Activated T-helper 2 cell treated with anti-CD3 and anti-CD28 coated beads, Interferon-gamma antibody, Interleukin-2, Interleukin-4, amounts not matched to agents 10 μg/mL and 5 μg/mL and 100 μg/mL, durations not matched to agents 14 hours and 24 hours and 36 hours (primary cell): ENCODE data around the gene CDK14. TPM values are rescaled to one million over a fixed set of nuclear protein-coding genes. Genes with fewer than 3 reads are reported as not detected.
A peak's percentile ranks its signal among the peaks of the same experiment; 100 is the strongest.

Source experiments
- DNase-seq: peaks from one replicate; pipeline ENCODE4 v3.0.0; 2021; ENCODE audit warnings: low spot score
- H3K27ac Mint-ChIP-seq: one replicate; pipeline ENCODE4 v1.8.0; 2021; ENCODE audit warnings: mixed read lengths
- H3K27me3 Mint-ChIP-seq: one replicate; pipeline ENCODE4 v1.8.0; 2021; ENCODE audit warnings: low read depth, mixed read lengths
- H3K36me3 Mint-ChIP-seq: one replicate; pipeline ENCODE4 v1.8.0; 2021; ENCODE audit warnings: low read depth, mixed read lengths
- H3K4me1 Mint-ChIP-seq: one replicate; pipeline ENCODE4 v1.8.0; 2021; ENCODE audit warnings: low read depth, mixed read lengths
- H3K4me3 Mint-ChIP-seq: one replicate; pipeline ENCODE4 v1.8.0; 2021; ENCODE audit warnings: low read depth, mild to moderate bottlenecking, moderate library complexity, mixed read lengths
- H3K9me3 Mint-ChIP-seq: one replicate; pipeline ENCODE4 v1.8.0; 2021; ENCODE audit warnings: mixed read lengths
- intact Hi-C: fragments of 100-400 bp; cut with micrococcal nuclease; formaldehyde crosslinking; loops from one replicate; pipeline ENCODE4 v1.15.1; 2023
- total RNA-seq: library from RNA; stranded (reverse); gene quantifications from 2 replicates; pipeline ENCODE4 v1.2.3, GENCODE V29; 2022

The CDK14 gene
- total RNA-seq, 1 donor from 2014 or later = 2.2 TPM

DNA sequence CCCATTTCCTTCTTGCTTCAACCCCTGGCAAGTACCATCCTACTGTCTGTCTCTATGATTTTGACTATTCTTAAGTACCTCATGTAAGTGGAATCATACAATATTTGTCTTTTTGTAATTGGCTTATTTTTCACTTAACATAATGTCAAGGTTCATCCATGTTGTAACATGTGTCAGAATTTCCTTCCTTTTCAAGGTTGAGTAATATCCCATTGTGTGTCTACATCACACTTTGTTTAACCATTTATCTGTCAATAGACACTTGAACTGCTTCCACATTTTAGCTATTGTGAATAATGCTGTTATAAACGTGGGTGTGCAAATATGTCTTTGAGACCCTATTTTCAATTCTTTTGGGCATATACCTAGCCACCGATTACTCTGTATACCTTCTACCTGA lies 14.0 kb upstream of the CDK14 start:
- H3K4me1 Mint-ChIP-seq = no peaks in the 10 kb centered on the region
- H3K4me3 Mint-ChIP-seq = no peak overlapping the region
- H3K27ac Mint-ChIP-seq = no peak overlapping the region
- DNase-seq = no peak
- intact Hi-C loops = no loop called here
- no peaks in the 10 kb centered on the region for H3K27me3 Mint-ChIP-seq
- no peaks in the 10 kb centered on the region for H3K36me3 Mint-ChIP-seq
- H3K9me3 Mint-ChIP-seq = no peaks in the 10 kb centered on the region

DNA sequence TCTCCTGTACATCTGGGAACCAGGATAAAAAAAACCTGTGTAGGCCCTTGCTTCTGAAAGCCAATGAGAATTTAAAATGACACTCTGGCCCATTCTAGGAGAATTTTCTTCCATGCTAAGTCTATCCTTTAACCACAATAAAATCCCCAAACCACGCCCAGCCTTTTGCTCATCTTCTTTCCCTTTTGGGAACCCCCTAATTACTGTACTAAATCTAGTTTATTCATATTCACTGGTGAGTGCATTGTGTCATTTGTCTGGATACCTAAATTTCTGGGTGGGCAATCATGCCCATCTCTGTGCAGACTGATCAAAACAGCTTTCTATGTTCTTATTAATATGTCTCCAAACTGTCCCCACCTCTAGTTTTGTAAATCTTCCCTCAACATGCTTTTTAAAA lies 11.7 kb upstream of the CDK14 start:
- Mint-ChIP-seq H3K4me1 (no peaks in the 10 kb centered on the region), H3K36me3 (no peaks in the 10 kb centered on the region), H3K9me3 (no peaks in the 10 kb centered on the region), H3K27ac (no peak overlapping the region), H3K27me3 (no peaks in the 10 kb centered on the region), H3K4me3 (no peak overlapping the region)
- intact Hi-C loops = no loop called here
- no peak for DNase-seq

DNA sequence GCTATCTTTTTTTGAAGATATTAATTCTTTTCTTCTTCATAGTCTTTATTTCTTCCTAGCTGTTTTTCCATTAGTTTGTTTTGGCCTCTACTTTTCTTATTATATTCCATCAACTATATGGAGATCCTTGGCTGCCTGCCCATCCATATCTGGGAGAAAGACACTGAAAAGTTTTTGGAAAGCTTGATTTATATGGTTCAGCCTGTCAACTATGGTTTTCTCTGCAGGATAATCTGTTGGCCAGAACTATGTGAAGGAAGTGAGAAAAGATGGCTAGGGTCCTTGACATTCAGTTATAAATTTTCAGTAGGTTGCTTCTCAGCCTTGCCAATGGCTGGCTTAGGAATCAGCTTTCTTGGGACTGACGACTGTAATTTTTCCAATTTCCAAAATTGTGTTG lies 10.0 kb upstream of the CDK14 start:
- no peaks in the 10 kb centered on the region for H3K9me3 Mint-ChIP-seq
- intact Hi-C loops = no loop called here
- no peaks in the 10 kb centered on the region for H3K4me1 Mint-ChIP-seq
- no peaks in the 10 kb centered on the region for H3K27me3 Mint-ChIP-seq
- H3K4me3 Mint-ChIP-seq = no peak overlapping the region
- H3K36me3 Mint-ChIP-seq = no peaks in the 10 kb centered on the region
- no peak for DNase-seq
- H3K27ac Mint-ChIP-seq = no peak overlapping the region

DNA sequence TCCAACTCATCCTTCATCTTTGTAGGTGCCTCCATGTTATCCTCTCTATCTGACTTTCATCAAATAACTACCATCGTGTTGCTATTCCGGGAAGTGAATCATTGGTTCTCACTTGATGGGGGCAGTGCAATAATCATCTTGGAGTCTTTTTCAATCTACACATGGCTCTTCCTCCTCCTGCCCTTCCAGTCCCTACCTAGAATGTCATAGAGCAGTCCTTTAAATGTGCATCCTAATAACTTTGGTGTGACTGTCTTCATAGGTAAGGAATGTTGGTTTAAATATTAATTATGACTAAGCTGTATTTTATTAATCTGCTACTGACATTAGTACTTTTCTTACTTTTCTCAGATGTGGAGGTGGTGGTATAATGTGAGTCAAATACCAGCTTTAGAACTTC lies 8.4 kb upstream of the CDK14 start:
- no peaks in the 10 kb centered on the region for H3K9me3 Mint-ChIP-seq
- no peaks in the 10 kb centered on the region for H3K4me1 Mint-ChIP-seq

DNA sequence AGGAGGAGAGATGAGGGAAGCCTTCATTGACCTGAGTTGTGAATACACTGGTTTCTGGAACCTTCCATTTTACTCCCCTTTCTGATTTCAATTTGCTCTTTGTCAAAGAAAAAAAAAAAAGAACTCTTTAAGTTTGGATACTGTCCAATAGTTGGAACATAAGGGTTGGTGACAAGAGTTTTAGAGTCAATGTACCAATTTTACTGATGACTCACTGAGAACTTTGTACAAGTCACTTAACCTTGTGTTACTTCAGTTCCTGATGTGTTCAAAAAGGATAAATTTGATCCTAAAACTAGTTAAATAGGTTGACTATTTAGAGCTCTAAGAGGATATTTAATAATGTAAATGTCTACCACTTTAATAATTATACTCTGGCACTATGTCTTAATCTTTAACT lies 4.1 kb upstream of the CDK14 start:
- H3K4me3 Mint-ChIP-seq = no peak overlapping the region
- H3K36me3 Mint-ChIP-seq = no peaks in the 10 kb centered on the region
- H3K27ac Mint-ChIP-seq = no peak overlapping the region
- H3K9me3 Mint-ChIP-seq = no peaks in the 10 kb centered on the region
- DNase-seq = no peak
- H3K4me1 Mint-ChIP-seq = peaks cover 8% of the 10 kb centered on the region
- intact Hi-C loops = no loop called here
- peaks cover 32% of the 10 kb centered on the region for H3K27me3 Mint-ChIP-seq

More for the DNA sequence above, 8.4 kb upstream of the CDK14 start:
- intact Hi-C loops = no loop called here
- H3K27me3 Mint-ChIP-seq = peaks cover 5% of the 10 kb centered on the region
- H3K27ac Mint-ChIP-seq = no peak overlapping the region
- no peaks in the 10 kb centered on the region for H3K36me3 Mint-ChIP-seq
- DNase-seq = no peak
- no peak overlapping the region for H3K4me3 Mint-ChIP-seq

DNA sequence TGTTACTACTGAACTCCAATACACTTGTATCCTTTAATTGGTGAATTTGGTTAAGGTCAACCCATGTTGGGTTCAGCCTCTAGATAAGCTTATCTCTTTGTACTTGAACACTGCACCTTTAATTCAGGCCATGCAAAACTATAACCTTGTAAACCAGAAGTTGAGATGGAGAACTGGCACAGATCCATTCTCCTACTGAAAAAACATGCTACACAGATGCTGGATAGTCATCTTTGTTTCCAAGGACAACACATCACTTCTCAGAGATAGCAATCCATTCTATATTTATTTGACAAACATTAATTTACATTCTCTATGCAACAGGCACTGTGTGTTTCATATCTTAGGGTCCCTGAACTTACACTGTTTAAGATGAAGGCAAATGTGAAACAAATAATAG lies 2.9 kb upstream of the CDK14 start:
- peaks cover 42% of the 10 kb centered on the region for H3K27me3 Mint-ChIP-seq
- no peak overlapping the region for H3K4me3 Mint-ChIP-seq
- H3K27ac Mint-ChIP-seq = no peak overlapping the region
- intact Hi-C loops = no loop called here
- H3K36me3 Mint-ChIP-seq = no peaks in the 10 kb centered on the region
- no peak for DNase-seq
- peaks cover 9% of the 10 kb centered on the region for H3K4me1 Mint-ChIP-seq
- H3K9me3 Mint-ChIP-seq = no peaks in the 10 kb centered on the region

DNA sequence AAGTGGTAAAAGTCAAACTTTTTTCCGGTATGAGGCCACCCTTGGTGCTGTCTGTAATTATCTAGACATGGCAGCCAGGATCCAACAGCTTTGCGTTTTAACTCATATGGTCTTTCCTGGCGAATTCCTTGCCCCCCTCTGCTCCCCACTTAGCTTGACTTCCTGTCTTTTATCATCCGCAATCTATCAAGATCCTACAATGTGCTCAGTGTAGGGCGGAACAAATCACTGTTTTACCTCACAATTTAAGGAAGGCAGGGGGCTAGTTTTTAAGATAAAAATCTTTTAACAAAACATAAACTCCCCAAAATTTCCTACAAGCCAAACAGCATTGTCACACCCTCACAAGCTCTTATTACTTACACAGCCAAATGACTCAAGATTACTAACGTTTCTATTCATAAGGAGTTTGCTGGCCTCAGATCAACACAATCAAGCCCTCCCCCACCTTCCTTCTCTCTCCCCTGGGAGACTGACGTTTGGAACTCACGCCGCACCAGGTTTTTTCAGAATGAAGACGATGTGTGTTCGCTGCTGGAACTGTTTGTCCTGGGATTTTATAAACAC lies 1.3 kb upstream of the CDK14 start:
- intact Hi-C loops = loop anchor here (5.0 kb wide), 1 partner anchor 248 kb away; the partner anchor contains the start of gene GTPBP10
- H3K4me1 Mint-ChIP-seq = peaks cover 9% of the 10 kb centered on the region

DNA sequence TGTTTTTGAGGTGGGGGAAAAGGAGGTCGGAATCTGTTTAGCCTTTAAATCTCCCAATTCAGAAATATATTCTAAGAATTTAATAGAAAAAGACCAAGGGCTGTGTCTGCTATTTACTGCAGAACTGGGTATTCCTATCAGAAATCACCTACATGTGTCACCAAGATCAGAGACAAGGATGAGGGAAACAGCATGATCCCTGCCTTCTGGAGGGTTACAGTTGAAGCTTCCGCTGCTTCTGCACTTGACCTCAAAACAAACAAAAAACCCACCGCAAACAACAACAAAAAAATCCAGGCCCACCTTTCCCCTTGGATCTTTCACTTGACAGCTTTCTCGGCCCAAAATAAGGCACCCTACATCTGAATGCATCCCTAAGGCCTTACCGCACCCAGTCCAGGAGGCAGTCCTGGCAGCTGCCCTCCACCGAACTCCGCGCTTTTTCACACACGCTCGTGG lies 750 bp upstream of the CDK14 start:
- Mint-ChIP-seq H3K27ac (no peak overlapping the region), H3K4me1 (peaks cover 12% of the 10 kb centered on the region), H3K27me3 (peaks cover 57% of the 10 kb centered on the region), H3K4me3 (peak overlapping the region; percentile 50), H3K9me3 (no peaks in the 10 kb centered on the region), H3K36me3 (no peaks in the 10 kb centered on the region)
- no peak for DNase-seq
- intact Hi-C loops = loop anchor here (5.0 kb wide), 1 partner anchor 248 kb away; the partner anchor contains the start of gene GTPBP10

More for the DNA sequence above, 1.3 kb upstream of the CDK14 start:
- Mint-ChIP-seq H3K36me3 (no peaks in the 10 kb centered on the region), H3K27ac (no peak overlapping the region), H3K4me3 (peak overlapping the region; percentile 33), H3K27me3 (peaks cover 52% of the 10 kb centered on the region), H3K9me3 (no peaks in the 10 kb centered on the region)
- DNase-seq = no peak

DNA sequence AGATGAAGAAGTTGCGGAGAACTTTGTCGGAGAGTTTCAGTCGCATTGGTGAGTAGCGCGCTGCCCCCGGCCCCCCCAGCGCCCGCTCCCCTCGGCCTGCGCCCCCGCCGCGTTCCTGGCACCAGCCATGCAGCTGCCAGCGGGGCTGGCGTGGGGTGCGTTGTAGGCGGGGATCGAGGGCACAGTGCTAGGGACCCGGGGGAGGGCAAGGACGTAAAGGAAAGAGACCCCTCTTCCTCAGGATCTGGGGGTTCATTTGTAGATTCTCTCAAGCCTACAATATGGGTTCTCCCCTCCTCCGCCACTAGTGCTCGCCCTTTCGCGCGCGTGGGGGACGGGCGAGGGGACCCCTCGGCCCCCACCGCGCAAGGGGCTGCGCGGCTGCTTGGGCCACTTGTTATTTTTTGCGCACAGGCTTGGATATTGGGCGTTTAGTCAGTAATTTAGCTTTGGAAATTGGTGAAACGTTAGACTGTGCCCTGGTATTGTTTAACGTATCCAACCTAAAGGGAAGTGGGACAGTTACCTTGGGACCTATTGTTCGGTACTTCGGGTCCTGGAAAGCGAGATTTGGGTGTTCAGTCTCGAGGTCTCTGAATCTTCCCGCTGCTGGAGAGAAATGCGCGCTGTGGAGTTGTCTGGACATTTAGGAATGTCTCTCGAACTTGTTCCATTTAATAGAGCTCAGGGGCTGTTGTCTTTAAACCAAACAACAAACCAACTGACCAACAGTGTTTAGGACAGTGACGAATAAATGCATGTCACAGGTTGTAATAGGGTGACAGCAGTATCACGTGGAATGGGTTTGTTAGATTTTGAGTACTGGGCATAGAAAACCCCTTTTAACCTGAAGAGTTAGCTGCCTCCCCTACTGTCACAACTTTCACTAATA lies 796 bp downstream of the CDK14 start:
- Mint-ChIP-seq H3K36me3 (no peaks in the 10 kb centered on the region), H3K9me3 (no peaks in the 10 kb centered on the region), H3K27ac (peak overlapping the region; percentile 17), H3K4me1 (peaks cover 12% of the 10 kb centered on the region), H3K27me3 (peaks cover 62% of the 10 kb centered on the region), H3K4me3 (peak overlapping the region; percentile 79)
- DNase-seq = no peak
- intact Hi-C loops = loop anchor here (1.0 to 5.0 kb wide), 2 partner anchors 16 to 250 kb away; partner anchors contain the start of gene GTPBP10

DNA sequence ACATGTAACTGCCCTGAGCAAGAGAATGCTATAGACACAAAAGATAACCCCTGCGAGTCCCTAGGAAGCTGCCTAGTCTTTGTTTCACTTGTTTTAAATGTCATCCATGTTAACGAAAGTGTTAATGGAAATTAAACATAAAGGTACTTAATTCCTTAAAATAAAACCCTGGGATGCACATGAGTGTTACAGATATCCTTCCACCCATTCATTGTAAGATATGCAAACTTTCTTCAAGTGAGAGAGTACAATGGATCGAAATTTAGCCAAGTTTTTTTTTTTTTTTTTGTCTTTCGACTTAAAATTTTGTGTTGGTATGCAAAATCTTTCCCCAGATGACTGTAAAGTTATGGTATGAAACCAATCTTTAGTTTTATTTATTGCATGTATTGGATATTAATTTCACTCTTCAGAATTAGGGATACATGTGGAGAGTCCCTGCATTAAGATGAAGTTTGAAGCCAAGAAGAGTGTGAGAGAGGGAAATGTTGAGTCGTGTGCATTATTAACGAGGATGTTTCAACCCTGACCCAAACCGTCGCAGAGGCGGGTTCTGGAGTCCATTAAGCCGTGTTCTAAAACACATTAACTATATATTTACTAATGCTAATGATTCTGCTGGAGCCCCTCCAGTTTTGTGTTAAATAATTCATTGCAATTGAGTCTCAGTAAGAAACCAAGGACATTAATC lies 1.6 kb downstream of the CDK14 start:
- Mint-ChIP-seq H3K27me3 (peaks cover 62% of the 10 kb centered on the region), H3K9me3 (no peaks in the 10 kb centered on the region), H3K4me3 (no peak overlapping the region), H3K4me1 (peaks cover 12% of the 10 kb centered on the region), H3K27ac (no peak overlapping the region), H3K36me3 (no peaks in the 10 kb centered on the region)
- no peak for DNase-seq
- intact Hi-C loops = loop anchor here (5.0 kb wide), 1 partner anchor 250 kb away; the partner anchor contains the start of gene GTPBP10

DNA sequence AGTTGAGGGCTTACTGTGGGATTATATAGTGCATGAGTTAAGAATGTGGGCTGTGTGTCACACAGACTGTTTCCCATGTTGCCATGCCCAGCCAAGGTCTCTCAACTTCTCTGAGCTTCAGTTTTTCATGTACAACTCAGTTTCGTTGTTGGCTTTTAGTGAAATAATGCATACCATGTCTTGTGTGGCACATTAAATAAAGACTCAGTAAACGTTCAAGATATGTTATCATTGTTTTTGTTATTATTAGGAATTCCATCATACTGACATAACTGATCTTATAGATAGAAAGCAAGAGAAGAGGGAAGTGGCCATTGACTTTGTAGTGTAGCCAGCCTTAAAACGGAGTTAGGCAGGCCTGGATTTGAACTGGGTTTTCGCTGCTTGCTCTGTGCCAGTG lies 2.9 kb downstream of the CDK14 start:
- no peak for DNase-seq
- H3K4me3 Mint-ChIP-seq = no peak overlapping the region
- H3K4me1 Mint-ChIP-seq = peaks cover 12% of the 10 kb centered on the region
- no peak overlapping the region for H3K27ac Mint-ChIP-seq
- peaks cover 57% of the 10 kb centered on the region for H3K27me3 Mint-ChIP-seq
- H3K9me3 Mint-ChIP-seq = no peaks in the 10 kb centered on the region
- intact Hi-C loops = loop anchor here (5.0 kb wide), 1 partner anchor 252 kb away; the partner anchor contains the start of gene GTPBP10
- H3K36me3 Mint-ChIP-seq = no peaks in the 10 kb centered on the region

DNA sequence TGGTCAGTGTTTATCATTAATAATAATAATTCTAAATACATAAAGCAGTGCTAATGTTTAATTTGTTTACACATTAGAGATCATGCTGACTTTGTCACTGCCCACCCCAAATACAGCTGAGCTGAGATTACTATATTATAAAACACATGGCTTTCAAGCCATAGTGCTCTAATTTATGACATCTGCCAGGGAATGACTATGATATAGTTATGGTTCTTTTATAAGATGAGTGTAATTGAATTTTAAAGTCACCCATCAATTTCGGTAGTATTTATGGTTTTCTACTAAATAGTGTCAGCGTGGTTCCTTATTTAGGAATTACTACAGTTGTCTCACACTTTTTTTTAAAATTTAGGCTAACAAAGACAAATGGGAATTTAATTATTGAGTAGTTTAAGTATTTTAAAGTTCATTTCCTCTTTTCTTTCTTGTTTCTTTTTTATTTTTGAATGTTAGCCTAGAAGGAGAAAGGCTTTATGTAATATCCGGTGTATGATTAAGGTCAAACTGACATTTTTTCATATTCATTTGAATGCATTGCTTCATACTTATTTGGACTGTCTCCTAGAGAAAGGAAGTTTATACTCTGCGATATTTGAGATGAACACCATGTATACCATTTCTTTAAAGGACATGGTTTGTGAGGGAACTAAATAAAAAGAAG lies 3.9 kb downstream of the CDK14 start:
- Mint-ChIP-seq H3K4me1 (peaks cover 8% of the 10 kb centered on the region), H3K9me3 (no peaks in the 10 kb centered on the region), H3K27ac (no peak overlapping the region), H3K27me3 (peaks cover 53% of the 10 kb centered on the region), H3K36me3 (no peaks in the 10 kb centered on the region), H3K4me3 (no peak overlapping the region)
- DNase-seq = no peak
- intact Hi-C loops = loop anchor here (5.0 kb wide), 1 partner anchor 253 kb away; the partner anchor contains the start of gene GTPBP10
